A673 (cell line): Measurements from ENCODE around the gene AKIRIN1. TPM values are rescaled to one million over a fixed set of nuclear protein-coding genes. Genes with fewer than 3 reads are reported as not detected.
"Not testable (repeated sequence)": the region's sequence is repeated elsewhere in the genome, so short reads cannot be mapped to it uniquely, and the experiment has no call there.

Experiments used
- BruUV-seq: library from RNA; stranded (reverse); fragments of 400-500 nt; replicated peaks from 2 replicates; lab custom pipeline; 2021; lab: Mats Ljungman, UMichigan
- CTCF ChIA-PET: fragments of 300-600 bp; sonication (Branson Sonifier 250); formaldehyde crosslinking; loops from one replicate; lab custom pipeline; 2022; ENCODE audit warnings: antibody characterized with exemption; lab: Charles Lee
- POLR2A ChIA-PET: fragments of 300-600 bp; sonication (Branson Sonifier 250); formaldehyde crosslinking; loops from one replicate; lab custom pipeline; 2022; ENCODE audit warnings: antibody characterized with exemption; ENCODE audit not compliant: low non-redundant PET; lab: Charles Lee
- DNase-seq: peaks from one replicate; pipeline ENCODE4 v3.0.0-alpha.2; 2015; ENCODE audit warnings: low spot score
- H3K27ac ChIP-seq: fragments of 200-600 bp; sonication (generic); 2 replicates; pipeline ENCODE4 v1.5.1; 2016; ENCODE audit warnings: mixed run types, low read depth, mild to moderate bottlenecking, mixed read lengths, antibody characterized with exemption, low read length; ENCODE audit not compliant: poor library complexity, severe bottlenecking
- H3K27me3 ChIP-seq: fragments of 200-600 bp; sonication (generic); replicated peaks from 2 replicates; pipeline ENCODE4 v1.6.1; 2017; ENCODE audit warnings: mixed run types, low read depth, mild to moderate bottlenecking, mixed read lengths, antibody characterized with exemption, low read length; ENCODE audit not compliant: insufficient read depth, poor library complexity
- H3K36me3 ChIP-seq: fragments of 200-600 bp; sonication (generic); 2 replicates; pipeline ENCODE4 v1.6.1; 2016; ENCODE audit warnings: mixed run types, mild to moderate bottlenecking, mixed read lengths, antibody characterized with exemption, low read length; ENCODE audit not compliant: insufficient read depth, poor library complexity, severe bottlenecking
- H3K4me1 ChIP-seq: fragments of 200-600 bp; sonication (generic); 2 replicates; pipeline ENCODE4 v1.6.1; 2017; ENCODE audit warnings: mixed run types, mild to moderate bottlenecking, mixed read lengths, antibody characterized with exemption, low read length; ENCODE audit not compliant: insufficient read depth, poor library complexity, severe bottlenecking
- H3K4me3 ChIP-seq: fragments of 200-600 bp; sonication (generic); 2 replicates; pipeline ENCODE4 v1.5.1; 2016; ENCODE audit warnings: low read depth, mixed run types, mild to moderate bottlenecking, mixed read lengths, low read length; ENCODE audit not compliant: poor library complexity, severe bottlenecking
- H3K9me3 ChIP-seq: fragments of 200-600 bp; sonication (generic); 2 replicates; pipeline ENCODE4 v1.6.1; 2016; ENCODE audit warnings: mixed run types, low read depth, mild to moderate bottlenecking, mixed read lengths, antibody characterized with exemption, low read length; ENCODE audit not compliant: poor library complexity, severe bottlenecking
- EZH2 ChIP-seq: fragments of 200-600 bp; sonication (generic); IDR thresholded peaks from 2 replicates; pipeline ENCODE4 v1.6.1; 2017; ENCODE audit warnings: borderline replicate concordance, low read depth, mild to moderate bottlenecking, mixed read lengths, antibody characterized with exemption, low read length; ENCODE audit not compliant: poor library complexity, severe bottlenecking
- intact Hi-C: fragments of 100-400 bp; cut with micrococcal nuclease; formaldehyde crosslinking; loops from one replicate; pipeline ENCODE4 v1.10.0; 2022; ENCODE audit not compliant: unreplicated experiment
- total RNA-seq: library from RNA; stranded (reverse); gene quantifications from 2 replicates; pipeline ENCODE4 v1.2.3, GENCODE V29; 2021
- TF ChIP-seq, protein P1 (sequence below): fragments of 300-800, 200-600 bp; sonication (generic); conservative IDR thresholded peaks from 2 replicates; pipeline ENCODE4 v1.5.1; 2017; ENCODE audit warnings: low read depth, mild to moderate bottlenecking, antibody characterized with exemption, low read length, moderate library complexity, mixed read lengths

The AKIRIN1 gene
- total RNA-seq, 1 experiment from 2014 or later, result 87.0 TPM

DNA sequence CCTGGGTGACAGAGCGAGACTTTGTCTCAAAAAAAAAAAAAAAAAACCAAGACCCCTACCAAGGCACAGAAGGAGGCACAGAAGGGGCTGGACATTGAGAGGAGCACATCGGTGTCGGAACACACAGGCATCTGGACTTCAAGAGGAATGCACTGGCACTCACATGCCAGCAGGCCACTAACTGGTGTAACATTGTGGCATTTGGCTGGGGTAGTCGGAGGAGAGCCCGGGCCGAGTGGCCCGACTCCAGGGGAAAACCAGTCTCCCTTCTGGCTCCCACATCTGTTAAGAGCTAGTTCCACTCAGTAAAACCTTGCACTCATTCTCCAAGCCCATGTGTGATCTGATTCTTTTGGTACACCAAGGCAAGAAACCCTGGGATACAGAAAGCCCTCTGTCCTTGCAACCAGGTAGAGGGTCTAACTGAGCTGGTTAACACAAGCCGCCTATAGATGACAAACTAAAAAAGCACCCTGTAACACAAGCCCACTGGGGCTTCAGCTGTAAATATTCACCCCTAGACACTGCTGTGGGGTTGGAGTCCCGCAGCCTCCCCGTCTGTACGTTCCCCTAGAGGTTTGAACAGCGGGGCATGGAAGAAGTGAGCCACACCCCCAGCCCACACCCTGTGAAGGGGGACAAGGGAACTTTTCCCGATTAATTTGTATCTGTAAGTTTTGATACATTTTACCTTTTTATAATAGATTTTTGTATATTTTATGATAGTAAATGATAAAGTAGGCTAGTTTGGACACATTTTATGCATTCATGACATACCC is 17.2 kb upstream of the AKIRIN1 start:
- Histone ChIP-seq H3K9me3 (no peaks in the 10 kb centered on the region), H3K36me3 (no peaks in the 10 kb centered on the region), H3K4me1 (no peaks in the 10 kb centered on the region), H3K27me3 (no peaks in the 10 kb centered on the region), H3K27ac (no peak overlapping the region), H3K4me3 (no peak overlapping the region)
- CTCF ChIA-PET, result no interaction called here
- TF ChIP-seq, protein P1, sequence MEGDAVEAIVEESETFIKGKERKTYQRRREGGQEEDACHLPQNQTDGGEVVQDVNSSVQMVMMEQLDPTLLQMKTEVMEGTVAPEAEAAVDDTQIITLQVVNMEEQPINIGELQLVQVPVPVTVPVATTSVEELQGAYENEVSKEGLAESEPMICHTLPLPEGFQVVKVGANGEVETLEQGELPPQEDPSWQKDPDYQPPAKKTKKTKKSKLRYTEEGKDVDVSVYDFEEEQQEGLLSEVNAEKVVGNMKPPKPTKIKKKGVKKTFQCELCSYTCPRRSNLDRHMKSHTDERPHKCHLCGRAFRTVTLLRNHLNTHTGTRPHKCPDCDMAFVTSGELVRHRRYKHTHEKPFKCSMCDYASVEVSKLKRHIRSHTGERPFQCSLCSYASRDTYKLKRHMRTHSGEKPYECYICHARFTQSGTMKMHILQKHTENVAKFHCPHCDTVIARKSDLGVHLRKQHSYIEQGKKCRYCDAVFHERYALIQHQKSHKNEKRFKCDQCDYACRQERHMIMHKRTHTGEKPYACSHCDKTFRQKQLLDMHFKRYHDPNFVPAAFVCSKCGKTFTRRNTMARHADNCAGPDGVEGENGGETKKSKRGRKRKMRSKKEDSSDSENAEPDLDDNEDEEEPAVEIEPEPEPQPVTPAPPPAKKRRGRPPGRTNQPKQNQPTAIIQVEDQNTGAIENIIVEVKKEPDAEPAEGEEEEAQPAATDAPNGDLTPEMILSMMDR, result no peak
- no peak for TF ChIP-seq EZH2
- no TSS peak for BruUV-seq
- DNase-seq, result no peak
- POLR2A ChIA-PET, result no interaction called here
- intact Hi-C loops, result no loop called here

DNA sequence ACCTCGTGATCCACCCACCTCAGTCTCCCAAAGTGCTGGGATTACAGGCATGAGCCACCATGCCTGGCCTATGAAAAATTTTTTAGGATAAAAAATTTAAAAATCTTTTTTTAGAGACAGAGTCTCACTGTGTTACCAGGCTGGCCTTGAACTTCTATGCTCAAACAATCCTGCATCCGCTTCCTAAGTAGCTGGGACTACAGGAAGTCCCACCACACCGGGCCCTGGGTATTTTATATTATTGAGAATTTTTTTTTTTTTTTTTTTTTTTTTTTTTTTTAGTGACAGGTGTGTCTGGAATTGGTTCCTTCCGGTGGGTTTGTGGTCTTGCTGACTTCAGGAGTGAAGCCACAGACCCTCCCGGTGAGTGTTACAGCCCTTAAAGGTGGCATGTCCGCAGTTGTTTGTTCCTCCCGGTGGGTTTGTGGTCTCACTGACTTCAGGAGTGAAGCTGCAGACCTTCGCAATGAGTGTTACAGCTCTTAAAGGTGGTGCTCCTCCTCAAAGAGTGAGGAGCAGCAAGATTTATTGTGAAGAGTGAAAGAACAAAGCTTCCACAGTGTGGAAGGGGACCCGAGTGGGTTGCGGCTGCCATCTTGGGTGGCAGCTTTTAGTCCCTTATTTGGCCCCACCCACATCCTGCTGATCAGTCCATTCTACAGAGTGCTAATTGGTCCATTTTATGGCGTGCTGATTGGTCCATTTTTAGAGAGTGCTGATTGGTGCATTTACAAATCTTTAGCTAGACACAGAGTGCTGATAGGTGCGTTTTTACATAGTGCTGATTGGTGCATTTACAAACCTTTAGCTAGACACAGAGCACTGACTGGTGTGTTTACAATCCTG is 13.5 kb upstream of the AKIRIN1 start:
- H3K36me3 ChIP-seq, BruUV-seq, H3K4me3 ChIP-seq, H3K4me1 ChIP-seq, H3K27me3 ChIP-seq, intact Hi-C loops, H3K9me3 ChIP-seq, CTCF ChIA-PET, DNase-seq, H3K27ac ChIP-seq: not testable (repeated sequence)
- POLR2A ChIA-PET, result interaction anchor here (0.6 kb wide), 1 partner anchor 359 kb away, joined by 4 read pairs; no protein-coding TSS in a partner anchor

DNA sequence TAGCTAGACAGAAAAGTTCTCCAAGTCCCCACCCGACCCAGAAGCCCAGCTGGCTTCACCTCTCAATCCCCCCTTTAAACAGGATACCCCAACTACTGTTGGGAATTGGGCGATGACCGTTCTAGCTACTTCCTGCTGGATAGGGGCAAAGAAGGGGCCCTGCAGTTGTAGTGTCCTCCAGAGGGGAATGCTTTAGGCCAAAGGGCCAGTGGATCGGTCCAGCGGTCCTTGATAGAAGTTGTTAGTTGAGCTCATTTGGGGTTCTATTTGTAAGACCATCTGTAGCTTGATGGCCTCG is 12.9 kb upstream of the AKIRIN1 start:
- H3K4me1 ChIP-seq, H3K4me3 ChIP-seq, H3K27ac ChIP-seq, POLR2A ChIA-PET, H3K36me3 ChIP-seq, intact Hi-C loops, H3K27me3 ChIP-seq, BruUV-seq, CTCF ChIA-PET, DNase-seq, H3K9me3 ChIP-seq: not testable (repeated sequence)

DNA sequence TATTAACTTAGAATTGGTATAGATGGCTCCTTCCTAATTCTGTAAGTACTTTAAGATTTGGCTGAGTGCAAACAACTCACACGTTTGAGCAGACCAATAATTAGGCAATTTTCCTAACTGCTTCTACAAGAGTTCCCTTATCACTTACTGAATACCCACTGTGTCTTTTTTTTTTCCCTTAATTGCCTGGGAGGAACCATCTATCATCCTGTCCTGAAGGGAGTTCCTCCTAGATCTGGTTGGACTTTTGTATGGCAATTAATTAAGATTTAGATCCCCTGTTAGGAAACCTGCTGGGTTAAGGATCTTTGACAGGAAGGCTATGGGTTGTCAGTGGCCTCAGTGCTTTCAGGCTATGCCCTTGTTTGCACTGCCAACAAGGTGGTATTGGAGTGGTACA is 11.7 kb upstream of the AKIRIN1 start:
- H3K27me3 ChIP-seq, H3K36me3 ChIP-seq, BruUV-seq, CTCF ChIA-PET, H3K27ac ChIP-seq, H3K4me3 ChIP-seq, POLR2A ChIA-PET, H3K4me1 ChIP-seq, H3K9me3 ChIP-seq, intact Hi-C loops: not testable (repeated sequence)
- DNase-seq, result peak; percentile 27
